Measurements from ENCODE around the gene TBC1D2B. TPM values are rescaled to one million over a fixed set of nuclear protein-coding genes. Genes with fewer than 3 reads are reported as not detected.
"Not testable (repeated sequence)": the region's sequence is repeated elsewhere in the genome, so short reads cannot be mapped to it uniquely, and the experiment has no call there.

The TBC1D2B gene
- total RNA-seq, 1 donor from 2014 or later = 83.8 TPM

DNA sequence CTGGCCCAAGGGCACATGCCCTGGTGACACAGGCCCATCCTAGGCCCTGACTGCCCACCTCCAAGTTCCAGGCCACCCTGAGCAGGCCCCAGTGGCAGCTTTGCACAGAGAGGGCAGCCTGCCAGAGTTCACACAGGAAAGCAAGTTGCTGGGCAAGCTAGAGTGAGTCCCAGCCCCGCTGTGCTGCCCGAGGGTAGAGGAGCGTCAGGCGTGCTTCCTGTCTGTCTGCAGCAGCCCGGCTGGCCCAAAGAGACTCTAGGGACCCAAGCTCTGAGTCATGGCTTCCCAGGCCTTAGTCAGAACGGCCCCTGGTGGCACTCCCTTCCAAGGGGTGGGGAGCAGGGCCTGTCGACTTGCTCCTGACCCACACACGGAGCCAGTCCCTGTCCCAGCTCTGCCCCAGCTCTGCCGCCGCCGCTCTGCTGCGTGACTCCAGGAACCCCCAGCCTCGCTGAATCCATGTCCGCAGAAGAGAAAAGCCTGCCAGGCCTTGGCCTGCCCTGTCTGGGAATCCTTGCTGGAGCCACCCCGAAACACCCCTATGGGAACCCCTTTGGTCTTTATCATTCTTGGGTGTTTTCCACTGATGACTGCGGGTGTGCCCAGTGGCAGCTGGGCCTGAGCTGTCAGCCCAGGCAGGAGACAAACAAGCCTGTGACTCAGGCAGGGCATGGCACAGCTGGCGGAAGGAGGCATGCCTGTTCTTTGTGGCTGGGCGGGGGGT, 83.4 kb downstream of the TBC1D2B start:
- intact Hi-C loops (cut with micrococcal nuclease) = not testable (repeated sequence)

DNA sequence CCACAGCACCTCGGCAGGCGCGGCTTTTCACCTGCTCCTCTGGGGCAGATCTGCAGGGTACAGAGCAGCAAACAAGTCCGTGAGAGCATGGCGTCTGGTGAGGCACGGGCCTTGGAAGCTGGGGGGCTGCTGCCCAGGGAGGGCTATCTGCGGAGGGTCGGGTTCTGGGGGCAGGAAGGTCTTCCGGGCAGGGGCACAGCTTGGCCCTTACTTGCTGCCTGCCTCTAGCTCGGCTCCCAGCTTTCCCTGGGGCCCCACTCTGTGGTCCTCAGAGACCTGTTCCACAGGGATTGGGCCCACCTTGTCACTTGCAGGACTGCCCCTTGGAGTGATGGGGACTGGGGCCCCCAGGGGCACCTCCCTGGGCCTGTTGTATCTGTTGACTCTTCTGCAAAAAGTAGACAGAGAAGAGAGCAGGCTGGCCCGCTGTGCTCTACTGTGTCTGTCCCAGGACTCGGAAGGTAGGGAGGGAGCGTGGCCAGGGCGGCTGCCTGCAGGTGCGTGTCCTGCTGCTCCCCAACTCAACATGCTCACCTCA, 84.1 kb downstream of the TBC1D2B start:
- intact Hi-C loops (cut with micrococcal nuclease) = no loop called here

- intact Hi-C loops (cut with micrococcal nuclease) = no loop called here
These were observed 84.9 kb downstream of the TBC1D2B start for GRCh38 chr15:77992356-77993222.

GRCh38 chr15:77991658-77992201, 85.8 kb downstream of the TBC1D2B start:
- intact Hi-C loops (cut with micrococcal nuclease) = not testable (repeated sequence)

DNA sequence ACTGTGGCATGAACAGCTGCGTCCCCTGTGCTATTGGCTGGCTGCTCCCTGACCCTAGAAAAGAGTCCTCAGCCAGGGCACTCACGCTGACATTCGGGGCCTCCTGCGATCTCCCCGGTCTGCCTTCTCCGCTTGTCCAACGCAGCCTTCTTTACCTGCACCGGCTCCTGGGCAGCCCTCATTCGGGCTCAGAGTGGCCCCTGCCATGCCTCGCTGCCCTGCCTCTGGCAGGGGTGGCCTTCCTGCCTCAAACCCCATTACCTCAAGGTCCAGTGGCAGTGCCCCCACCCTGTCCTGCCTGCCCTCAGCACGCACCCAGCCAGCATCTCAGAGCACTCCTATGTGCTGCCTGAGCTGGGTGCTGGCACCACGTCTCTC, 86.5 kb downstream of the TBC1D2B start:
- intact Hi-C loops (cut with micrococcal nuclease) = no loop called here

DNA sequence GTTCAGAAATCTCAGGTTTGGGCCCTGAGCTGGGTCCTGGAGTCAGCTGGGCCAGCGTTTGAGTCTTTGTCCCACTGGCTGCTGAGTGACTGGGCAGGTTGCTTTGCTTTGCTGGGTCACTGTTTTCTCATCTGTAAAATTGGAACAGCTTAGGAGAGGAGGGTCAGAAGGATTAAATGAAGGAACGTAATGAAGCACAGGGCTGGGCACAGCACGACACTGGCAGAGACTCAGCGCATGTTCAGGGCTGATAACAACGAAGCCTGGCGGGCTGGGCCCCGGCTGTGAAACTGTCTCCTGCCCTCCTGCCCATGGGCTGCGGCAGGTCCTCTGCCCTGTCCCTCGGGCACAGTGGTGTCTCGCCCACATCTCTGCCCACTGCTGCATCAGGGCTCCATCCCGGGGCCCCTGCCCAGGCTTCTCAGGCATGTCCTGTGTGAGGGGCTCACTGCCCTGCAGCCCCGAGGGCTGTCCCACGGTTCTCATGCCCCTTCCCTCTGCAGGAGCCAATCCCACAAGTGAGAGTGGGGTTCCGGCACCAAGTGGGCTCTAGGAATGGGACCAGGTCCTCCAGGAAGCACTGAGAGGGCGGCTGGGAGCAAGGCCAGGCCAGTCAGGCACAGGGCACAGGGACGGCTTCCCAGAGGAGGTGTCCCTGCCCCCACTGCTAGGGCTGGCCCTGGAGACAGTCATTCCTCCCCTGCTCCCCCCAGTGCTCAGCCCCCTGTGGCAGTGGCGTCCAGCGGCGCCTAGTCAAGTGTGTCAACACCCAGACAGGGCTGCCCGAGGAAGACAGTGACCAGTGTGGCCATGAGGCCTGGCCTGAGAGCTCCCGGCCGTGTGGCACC, 88.0 kb downstream of the TBC1D2B start:
- intact Hi-C loops (cut with micrococcal nuclease) = no loop called here

DNA sequence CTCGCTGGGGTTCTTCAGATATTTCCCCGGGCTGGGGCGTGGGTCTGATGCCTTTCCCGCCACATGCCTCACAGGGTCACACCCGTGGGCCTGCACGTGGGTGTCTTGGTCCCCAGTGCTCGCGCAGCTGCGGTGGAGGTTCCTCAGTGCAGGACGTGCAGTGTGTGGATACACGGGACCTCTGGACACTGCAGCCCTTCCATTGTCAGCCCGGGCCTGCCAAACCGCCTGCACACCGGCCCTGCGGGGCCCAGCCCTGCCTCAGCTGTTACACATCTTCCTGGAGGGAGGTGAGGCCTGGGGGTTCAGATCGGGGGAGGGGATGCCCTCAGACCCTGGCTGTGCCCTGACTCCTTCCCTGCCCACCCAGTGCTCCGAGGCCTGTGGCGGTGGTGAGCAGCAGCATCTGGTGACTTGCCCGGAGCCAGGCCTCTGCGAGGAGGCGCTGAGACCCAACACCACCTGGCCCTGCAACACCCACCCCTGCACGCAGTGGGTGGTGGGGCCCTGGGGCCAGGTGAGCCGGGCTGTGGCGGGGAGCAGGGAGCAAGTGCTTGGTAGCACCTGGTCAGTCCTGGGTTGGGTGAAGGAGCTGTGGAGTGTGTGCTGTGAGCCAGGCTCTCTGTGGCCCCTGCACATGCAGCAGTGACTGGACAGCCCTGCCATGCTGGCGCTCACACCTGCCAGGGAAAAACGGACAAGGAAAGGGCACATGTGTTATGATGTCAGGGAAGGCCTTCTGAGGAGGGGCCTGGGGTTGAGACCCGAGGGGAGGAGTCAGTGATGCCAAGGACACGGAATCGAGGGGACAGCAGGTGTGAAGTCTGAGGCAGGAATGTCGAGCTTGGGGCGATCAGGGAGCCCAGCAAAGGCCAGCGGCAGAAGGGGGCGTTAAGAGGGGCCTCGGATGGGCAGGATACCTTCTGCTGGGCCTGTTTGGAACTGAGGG, 88.9 kb downstream of the TBC1D2B start:
- intact Hi-C loops (cut with micrococcal nuclease) = no loop called here

DNA sequence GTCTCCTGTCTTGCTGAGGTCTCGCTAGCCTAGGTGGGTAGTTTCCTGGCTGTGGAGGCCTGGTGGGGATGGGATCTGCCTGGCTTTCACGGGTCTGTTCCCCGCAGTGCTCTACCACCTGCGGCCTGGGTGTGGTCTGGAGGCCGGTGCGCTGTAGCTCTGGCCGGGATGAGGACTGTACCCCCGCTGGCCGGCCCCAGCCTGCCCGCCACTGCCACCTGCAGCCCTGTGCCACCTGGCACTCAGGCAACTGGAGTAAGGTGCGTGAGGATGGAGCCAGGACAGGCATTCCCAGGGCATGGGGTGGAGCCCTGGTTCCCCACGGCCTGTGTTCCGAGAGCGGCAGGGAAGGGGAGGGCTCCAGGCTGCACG, 89.8 kb downstream of the TBC1D2B start:
- intact Hi-C loops (cut with micrococcal nuclease) = not testable (repeated sequence)

DNA sequence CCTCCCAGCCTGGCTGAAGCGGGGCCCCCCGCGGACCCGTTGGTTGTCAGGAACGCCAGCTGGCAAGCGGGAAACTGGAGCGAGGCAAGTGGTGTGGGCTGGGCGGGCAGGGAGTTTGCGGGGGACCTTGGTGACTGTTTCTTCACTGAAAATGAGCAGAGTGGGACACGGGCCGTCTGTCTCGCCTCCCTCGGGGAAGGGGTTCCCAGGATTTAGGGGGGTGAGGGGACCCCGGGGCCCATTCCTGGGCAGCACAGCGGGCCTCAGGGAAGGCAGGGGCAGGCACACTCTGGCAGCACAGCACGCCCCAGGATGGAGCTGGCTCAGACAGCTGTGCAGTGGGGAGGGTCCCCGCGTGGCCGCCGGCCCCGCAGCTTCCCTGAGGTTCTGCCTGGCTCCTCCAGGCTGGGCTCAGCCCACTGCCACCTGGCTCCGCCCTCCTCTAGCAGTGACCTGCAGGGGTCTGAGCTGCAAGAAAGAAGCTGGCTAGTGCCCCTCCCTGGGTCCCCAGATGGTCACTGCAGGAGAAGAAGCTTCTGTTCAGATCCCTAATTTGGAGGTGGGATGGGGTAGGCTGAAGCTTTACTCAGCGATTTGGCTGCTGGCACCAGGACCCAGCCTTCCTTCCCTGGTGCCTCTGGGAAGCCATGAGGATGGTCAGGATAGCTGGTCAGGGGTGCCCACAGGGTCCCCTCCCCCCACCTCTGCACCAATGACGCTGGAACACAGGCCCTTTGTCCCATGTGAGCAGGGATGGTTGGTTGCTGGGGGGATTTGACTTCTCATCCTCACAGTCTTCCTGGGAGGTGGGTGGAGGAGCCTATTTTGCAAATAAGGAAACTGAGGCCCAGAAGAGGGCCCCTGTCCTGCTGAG, 90.4 kb downstream of the TBC1D2B start:
- intact Hi-C loops (cut with micrococcal nuclease) = no loop called here

- intact Hi-C loops (cut with micrococcal nuclease) = no loop called here
These were observed 91.5 kb downstream of the TBC1D2B start for GRCh38 chr15:77985931-77986480.

DNA sequence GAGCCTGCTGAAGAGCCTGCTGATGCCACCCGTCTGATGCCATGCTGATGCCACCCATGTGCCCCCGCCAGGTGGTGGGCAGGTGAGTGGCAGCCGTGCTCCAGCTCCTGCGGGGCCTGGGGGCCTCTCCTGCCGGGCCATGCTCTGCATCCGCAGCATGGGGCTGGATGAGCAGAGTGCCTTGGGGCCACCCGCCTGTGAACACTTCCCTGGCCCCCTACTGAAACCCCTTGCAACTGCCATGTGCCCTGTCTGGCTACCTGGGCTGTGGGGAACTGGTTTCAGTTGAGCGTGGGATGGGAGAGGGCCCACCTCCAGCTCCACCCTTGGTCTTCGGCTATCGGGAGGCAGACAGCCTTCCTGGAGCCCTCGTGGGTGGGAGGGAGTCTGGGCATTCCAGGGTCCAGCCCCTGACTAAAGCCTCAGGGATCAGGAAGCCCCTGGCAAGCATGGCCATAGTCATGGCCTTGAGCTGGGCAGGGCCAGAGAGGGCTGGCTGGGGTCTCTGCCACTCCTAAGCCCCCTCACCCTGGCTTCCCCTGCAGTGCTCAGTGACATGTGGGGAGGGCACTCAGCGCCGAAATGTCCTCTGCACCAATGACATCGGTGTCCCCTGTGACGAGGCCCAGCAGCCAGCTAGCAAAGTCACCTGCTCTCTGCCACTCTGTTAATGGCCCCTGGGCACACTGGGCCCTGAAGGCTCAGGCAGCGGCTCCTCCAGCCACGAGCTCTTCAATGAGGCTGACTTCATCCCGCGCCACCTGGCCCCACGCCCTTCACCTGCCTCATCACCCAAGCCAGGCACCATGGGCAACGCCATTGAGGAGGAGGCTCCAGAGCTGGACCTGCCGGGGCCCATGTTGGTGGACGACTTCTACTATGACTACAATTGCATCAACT, 92.2 kb downstream of the TBC1D2B start:
- intact Hi-C loops (cut with micrococcal nuclease) = no loop called here

DNA sequence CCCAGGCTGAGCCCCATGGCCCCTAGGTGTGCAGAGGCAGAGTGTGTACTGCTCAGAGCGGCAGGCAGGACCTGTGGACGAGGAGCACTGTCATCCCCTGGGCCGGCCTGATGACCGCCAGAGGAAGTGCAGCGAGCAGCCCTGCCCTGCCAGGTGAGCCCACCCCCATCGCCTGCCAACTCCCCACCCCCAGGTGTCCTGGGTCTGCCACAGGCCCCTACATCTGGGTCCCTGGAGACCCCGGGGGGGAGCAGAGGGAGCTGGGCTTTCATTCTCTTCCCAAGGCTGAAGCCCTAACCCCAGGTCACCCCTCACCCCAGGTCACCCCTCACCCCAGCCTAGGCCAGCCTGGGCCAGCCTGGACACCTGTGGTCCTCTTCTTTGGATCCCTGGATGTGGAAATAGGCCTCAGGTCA, 93.1 kb downstream of the TBC1D2B start:
- intact Hi-C loops (cut with micrococcal nuclease) = no loop called here

DNA sequence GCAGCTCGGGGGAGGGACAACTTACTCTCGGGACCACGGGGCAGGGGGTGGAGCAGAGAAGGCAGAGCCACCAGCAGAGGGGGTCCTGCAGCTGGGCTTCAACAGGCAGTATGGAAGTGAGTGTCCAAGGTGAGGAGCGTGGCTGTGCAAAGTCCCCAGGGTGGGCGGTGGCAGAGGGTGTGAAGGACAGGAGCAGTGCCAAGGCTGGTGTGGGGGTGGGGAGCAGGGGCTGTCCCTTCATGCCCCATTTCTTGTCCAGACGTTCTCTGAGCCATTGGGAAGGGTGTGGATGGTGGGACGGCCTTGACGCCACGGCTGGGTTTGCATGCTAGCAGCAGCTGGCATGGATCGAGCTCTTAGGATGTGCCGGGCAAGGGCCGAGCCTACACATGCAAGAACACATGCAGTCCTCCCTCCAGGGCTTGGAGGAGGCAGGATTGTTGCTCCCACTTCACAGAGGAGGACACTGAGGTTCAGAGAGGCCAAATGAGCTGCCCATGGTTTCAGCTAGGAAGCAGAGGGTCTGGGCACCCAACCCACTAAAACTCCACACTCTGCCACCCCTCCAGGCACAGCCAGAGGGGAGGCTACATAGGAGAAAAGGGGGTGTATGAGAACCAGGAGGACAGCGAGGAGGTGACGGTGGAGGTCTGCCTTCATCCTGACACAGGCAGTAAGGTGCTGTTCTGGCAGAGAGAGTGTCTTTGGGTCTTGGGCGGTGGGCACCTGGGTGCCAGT, 93.6 kb downstream of the TBC1D2B start:
- intact Hi-C loops (cut with micrococcal nuclease) = no loop called here

DNA sequence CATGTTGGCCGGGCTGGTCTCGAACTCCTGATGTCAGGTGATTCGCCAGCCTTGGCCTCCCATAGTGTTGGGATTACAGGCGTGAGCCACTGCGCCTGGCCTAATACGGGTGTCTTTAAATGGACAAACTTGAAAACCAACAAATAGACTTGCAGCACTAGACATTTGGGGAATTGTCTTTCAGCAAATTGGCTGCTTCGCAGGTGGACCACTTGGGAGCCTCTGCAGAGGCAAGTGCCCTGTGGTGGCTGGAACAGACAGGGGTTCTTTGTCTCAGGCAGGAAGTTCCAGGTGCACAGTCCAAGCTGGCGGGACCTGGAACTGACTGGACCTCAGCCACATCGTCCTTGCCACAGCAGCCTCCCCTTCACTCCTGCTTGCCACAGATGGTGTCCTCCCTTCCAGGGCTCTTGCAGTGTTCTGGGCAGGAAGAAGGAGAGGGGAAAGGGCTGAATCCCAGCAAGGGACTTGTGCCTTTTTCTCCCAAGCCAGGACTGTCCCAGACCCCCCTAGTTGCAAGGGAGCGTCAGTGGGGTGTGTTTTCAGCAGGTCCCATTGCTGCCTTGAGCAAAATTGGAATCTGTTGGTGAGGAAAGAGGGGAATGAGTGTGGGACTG, 94.3 kb downstream of the TBC1D2B start:
- intact Hi-C loops (cut with micrococcal nuclease) = no loop called here

GRCh38 chr15:77982127-77982490, 95.4 kb downstream of the TBC1D2B start:
- intact Hi-C loops (cut with micrococcal nuclease) = no loop called here

GRCh38 chr15:77981281-77982126, 96.0 kb downstream of the TBC1D2B start:
- intact Hi-C loops (cut with micrococcal nuclease) = no loop called here
